NT2/D1 (cell line): ENCODE results near the gene FER1L5.

Source experiments
- YY1 ChIP-seq: IDR thresholded peaks from 2 replicates; pipeline ENCODE4 v1.6.1; 2011; ENCODE audit not compliant: insufficient read length, insufficient read depth
- ZNF274 ChIP-seq: IDR thresholded peaks from 2 replicates; pipeline ENCODE4 v1.6.1; 2011; ENCODE audit warnings: mild to moderate bottlenecking, low read depth, low read length

- no peak for TF ChIP-seq ZNF274
- TF ChIP-seq YY1: no peak
Observed at GRCh38 chr2:96616535-96616934, 26.0 kb upstream of the FER1L5 start.
